Gastrocnemius medialis (tissue), 4 donors: ENCODE measurements around the gene MALAT1. TPM values are rescaled to one million over a fixed set of nuclear protein-coding genes. Genes with fewer than 3 reads are reported as not detected.

Experiments
- ATAC-seq, 2 donors: fragments of 150-250 bp; one replicate each; pipeline ENCODE4 v1.9.1; 2016
- DNase-seq, 2 donors: peaks; one replicate each; pipeline ENCODE4 v3.0.0-alpha.2; 2019
- H3K27ac ChIP-seq, 4 donors: fragments of 200-600 bp; sonication (generic); 1 replicate in 1 of 4; 2 replicates in 3 of 4; pipeline ENCODE4 v1.5.1; 2016 to 2018; ENCODE audit warnings: mild to moderate bottlenecking in 2 of 4, moderate library complexity in 1 of 4
- H3K27me3 ChIP-seq, 3 donors: fragments of 200-600 bp; sonication (generic) in 2 of 3; 1 replicate in 1 of 3; 2 replicates in 2 of 3; pipeline versions ENCODE4 v1.5.1 to v1.6.0; 2016 to 2019; ENCODE audit warnings: mild to moderate bottlenecking in 1 of 3, moderate library complexity in 1 of 3
- H3K36me3 ChIP-seq, 2 donors: fragments of 200-600 bp; sonication (generic) in 1 of 2; one replicate each; pipeline ENCODE4 v1.5.1; 2017 to 2018
- H3K4me1 ChIP-seq, 2 donors: fragments of 200-600 bp; sonication (generic) in 1 of 2; one replicate each; pipeline ENCODE4 v1.5.1; 2016 to 2017; ENCODE audit warnings: mild to moderate bottlenecking in 2 of 2
- H3K4me3 ChIP-seq, 4 donors: fragments of 200-600 bp; sonication (generic) in 3 of 4; 1 replicate in 1 of 4; 2 replicates in 3 of 4; pipeline ENCODE4 v1.5.1; 2016 to 2019; ENCODE audit warnings: mild to moderate bottlenecking in 2 of 4
- H3K9me3 ChIP-seq, 3 donors: fragments of 200-600 bp; sonication (generic) in 2 of 3; 1 replicate in 1 of 3; 2 replicates in 2 of 3; pipeline ENCODE4 v1.5.1; 2016 to 2019
- POLR2A ChIP-seq, 2 donors: fragments of 450-650 bp; IDR thresholded peaks; one replicate each; pipeline ENCODE4 v1.6.1; 2017; ENCODE audit warnings: antibody characterized with exemption in 2 of 2, mild to moderate bottlenecking in 2 of 2, moderate library complexity in 2 of 2
- in situ Hi-C, 4 donors: fragments of 200-750 bp; cut with MboI; loops; one replicate each; pipeline versions ENCODE4 v1.15.0 to v1.8.0; 2017; ENCODE audit warnings: low sequenced_read_pairs in 4 of 4
- intact Hi-C: fragments of 100-400 bp; cut with DNase I; formaldehyde crosslinking; loops from one replicate; pipeline ENCODE4 v1.15.1; 2023; ENCODE audit warnings: low total_unique reads
- total RNA-seq, 4 donors: library from RNA; depleted of rRNA; stranded (reverse); fragments of >200 nt; gene quantifications; one replicate each; pipeline versions ENCODE4 v1.1.0 to v1.2.3, GENCODE V29; 2016
- TF ChIP-seq, protein P1 (sequence below), 5 experiments: fragments of 450-650 bp in 3 of 5; fragments of 200-600 bp in 2 of 5; sonication (generic) in 2 of 5; IDR thresholded peaks in 4 of 5; conservative IDR thresholded peaks in 1 of 5; 1 replicate in 4 of 5; 2 replicates in 1 of 5; pipeline ENCODE4 v1.5.1; 2016 to 2019; ENCODE audit warnings: antibody characterized with exemption in 5 of 5, mild to moderate bottlenecking in 3 of 5, moderate library complexity in 3 of 5

The MALAT1 gene
- total RNA-seq, 4 donors from 2014 or later, result 874 to 6,745 (median 1,938) TPM

DNA sequence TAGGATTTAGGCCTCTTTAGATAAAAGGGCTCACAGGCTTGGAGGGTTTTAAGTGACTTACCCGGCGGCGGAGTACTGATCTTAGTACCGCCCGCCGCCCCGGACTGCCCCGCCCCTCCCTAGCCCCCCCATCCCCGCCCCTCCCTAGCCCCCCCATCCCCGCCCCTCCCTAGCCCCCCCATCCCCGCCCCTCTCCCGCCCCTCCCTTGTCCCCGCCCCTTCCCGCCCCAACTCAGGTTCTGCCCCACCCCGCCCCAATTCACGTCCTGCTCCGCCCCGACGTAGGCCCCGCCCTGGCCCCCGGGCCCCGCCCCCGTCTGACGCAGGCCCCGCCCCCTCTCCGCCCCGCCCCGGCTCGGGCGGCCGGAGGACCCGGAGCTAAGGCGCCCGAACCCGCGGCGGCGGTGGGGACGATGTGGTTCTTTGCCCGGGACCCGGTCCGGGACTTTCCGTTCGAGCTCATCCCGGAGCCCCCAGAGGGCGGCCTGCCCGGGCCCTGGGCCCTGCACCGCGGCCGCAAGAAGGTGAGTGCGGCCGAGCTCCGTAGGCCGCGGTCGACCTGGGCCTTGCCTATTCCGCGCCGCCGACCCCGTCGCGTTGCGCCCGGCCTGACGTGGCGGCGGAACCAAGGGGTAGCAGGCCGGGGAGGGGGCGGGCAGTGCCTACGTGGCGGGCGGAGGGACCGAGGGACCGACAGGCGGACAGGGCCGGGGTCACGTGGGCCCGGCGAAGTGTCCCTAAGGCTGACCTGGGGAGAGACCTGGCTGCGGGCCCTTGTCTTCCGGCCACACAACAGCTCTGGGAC lies 26.1 kb downstream of the MALAT1 start, which contains the start of gene SCYL1:
SCYL1 (plus strand) TSS at position 343 of the 805 bp plus-strand sequence; CDS start at position 414, 71 bp downstream.
- Histone ChIP-seq H3K27ac (peak within 1 kb of the TSS; percentile 94 to 98 (median 97)), H3K9me3 (no peaks in the 10 kb centered on the region), H3K4me1 (peaks cover 14 to 18% of the 10 kb centered on the region in 2 donors), H3K36me3 (peaks cover 0 to 35% of the 10 kb centered on the region in 2 donors), H3K4me3 (peak within 1 kb of the TSS; percentile 81 to 99 (median 94)), H3K27me3 (no peaks in the 10 kb centered on the region)
- TF ChIP-seq, protein P1, sequence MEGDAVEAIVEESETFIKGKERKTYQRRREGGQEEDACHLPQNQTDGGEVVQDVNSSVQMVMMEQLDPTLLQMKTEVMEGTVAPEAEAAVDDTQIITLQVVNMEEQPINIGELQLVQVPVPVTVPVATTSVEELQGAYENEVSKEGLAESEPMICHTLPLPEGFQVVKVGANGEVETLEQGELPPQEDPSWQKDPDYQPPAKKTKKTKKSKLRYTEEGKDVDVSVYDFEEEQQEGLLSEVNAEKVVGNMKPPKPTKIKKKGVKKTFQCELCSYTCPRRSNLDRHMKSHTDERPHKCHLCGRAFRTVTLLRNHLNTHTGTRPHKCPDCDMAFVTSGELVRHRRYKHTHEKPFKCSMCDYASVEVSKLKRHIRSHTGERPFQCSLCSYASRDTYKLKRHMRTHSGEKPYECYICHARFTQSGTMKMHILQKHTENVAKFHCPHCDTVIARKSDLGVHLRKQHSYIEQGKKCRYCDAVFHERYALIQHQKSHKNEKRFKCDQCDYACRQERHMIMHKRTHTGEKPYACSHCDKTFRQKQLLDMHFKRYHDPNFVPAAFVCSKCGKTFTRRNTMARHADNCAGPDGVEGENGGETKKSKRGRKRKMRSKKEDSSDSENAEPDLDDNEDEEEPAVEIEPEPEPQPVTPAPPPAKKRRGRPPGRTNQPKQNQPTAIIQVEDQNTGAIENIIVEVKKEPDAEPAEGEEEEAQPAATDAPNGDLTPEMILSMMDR (IDR thresholded peaks at IDR 0.05 in 4 of 5, conservative IDR thresholded peaks at IDR 0.05 in 1 of 5), result no peak
- peak; percentile 71 to 78 for TF ChIP-seq POLR2A (IDR thresholded peaks at IDR 0.05)
- intact Hi-C loops, result no loop called here
- in situ Hi-C loops, result no loop called here
- ATAC-seq (peak; percentile 84 to 90), DNase-seq (peak; percentile 65 to 72)

DNA sequence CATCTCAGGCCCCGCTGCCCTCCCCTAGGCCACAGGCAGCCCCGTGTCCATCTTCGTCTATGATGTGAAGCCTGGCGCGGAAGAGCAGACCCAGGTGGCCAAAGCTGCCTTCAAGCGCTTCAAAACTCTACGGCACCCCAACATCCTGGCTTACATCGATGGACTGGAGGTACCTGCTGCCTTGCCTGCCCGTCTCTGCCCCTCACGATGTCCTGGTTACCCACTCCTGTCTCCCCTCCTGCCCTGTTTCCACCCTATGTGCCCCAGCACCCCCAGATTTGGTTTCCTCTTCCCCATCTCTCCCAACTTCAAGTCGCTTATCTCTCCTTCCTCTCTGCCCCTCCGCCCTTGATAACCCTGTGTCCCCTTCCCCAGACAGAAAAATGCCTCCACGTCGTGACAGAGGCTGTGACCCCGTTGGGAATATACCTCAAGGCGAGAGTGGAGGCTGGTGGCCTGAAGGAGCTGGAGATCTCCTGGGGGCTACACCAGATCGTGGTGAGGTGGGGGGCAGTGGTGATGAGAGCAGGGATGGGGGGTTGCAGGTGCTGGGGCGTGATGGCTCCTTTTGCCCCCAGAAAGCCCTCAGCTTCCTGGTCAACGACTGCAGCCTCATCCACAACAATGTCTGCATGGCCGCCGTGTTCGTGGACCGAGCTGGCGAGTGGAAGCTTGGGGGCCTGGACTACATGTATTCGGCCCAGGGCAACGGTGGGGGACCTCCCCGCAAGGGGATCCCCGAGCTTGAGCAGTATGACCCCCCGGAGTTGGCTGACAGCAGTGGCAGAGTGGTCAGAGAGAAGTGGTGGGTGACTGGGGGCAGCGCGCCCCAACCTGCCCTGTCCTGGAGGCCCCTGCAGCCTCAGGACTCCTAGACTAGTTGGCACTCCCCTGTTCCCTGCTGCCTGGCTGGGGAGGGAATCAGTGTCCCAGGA lies 27.0 kb downstream of the MALAT1 start:
- Histone ChIP-seq H3K36me3 (peaks cover 0 to 44% of the 10 kb centered on the region in 2 donors), H3K4me1 (peaks cover 14 to 18% of the 10 kb centered on the region in 2 donors), H3K4me3 (peak overlapping the region; percentile 81 to 99 (median 94)), H3K27ac (peak overlapping the region; percentile 94 to 98 (median 97)), H3K27me3 (no peaks in the 10 kb centered on the region), H3K9me3 (no peaks in the 10 kb centered on the region)
- in situ Hi-C loops, result no loop called here
- no peak for DNase-seq
- intact Hi-C loops, result no loop called here
- TF ChIP-seq POLR2A (IDR thresholded peaks at IDR 0.05), result no peak
- TF ChIP-seq, protein P1 (IDR thresholded peaks at IDR 0.05 in 4 of 5, conservative IDR thresholded peaks at IDR 0.05 in 1 of 5), result no peak
- no peak for ATAC-seq

DNA sequence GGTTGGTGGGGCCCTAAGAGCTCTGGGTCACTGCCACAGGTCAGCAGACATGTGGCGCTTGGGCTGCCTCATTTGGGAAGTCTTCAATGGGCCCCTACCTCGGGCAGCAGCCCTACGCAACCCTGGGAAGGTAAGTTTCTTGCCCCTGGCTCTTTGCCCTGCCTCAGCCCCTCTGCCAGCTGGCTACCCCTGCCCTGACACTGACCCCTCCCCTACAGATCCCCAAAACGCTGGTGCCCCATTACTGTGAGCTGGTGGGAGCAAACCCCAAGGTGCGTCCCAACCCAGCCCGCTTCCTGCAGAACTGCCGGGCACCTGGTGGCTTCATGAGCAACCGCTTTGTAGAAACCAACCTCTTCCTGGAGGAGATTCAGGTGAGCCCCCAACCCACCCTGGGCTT lies 27.9 kb downstream of the MALAT1 start:
- intact Hi-C loops (no loop called here), in situ Hi-C loops (no loop called here)
- H3K4me3 ChIP-seq, result no peak overlapping the region
- peaks cover 0 to 53% of the 10 kb centered on the region in 2 donors for H3K36me3 ChIP-seq
- no peaks in the 10 kb centered on the region for H3K27me3 ChIP-seq
- no peak overlapping the region for H3K27ac ChIP-seq
- H3K4me1 ChIP-seq, result peaks cover 14 to 18% of the 10 kb centered on the region in 2 donors
- ATAC-seq, result no peak
- TF ChIP-seq, protein P1 (IDR thresholded peaks at IDR 0.05 in 4 of 5, conservative IDR thresholded peaks at IDR 0.05 in 1 of 5), result no peak
- TF ChIP-seq POLR2A (IDR thresholded peaks at IDR 0.05), result no peak
- no peaks in the 10 kb centered on the region for H3K9me3 ChIP-seq
- DNase-seq, result no peak

DNA sequence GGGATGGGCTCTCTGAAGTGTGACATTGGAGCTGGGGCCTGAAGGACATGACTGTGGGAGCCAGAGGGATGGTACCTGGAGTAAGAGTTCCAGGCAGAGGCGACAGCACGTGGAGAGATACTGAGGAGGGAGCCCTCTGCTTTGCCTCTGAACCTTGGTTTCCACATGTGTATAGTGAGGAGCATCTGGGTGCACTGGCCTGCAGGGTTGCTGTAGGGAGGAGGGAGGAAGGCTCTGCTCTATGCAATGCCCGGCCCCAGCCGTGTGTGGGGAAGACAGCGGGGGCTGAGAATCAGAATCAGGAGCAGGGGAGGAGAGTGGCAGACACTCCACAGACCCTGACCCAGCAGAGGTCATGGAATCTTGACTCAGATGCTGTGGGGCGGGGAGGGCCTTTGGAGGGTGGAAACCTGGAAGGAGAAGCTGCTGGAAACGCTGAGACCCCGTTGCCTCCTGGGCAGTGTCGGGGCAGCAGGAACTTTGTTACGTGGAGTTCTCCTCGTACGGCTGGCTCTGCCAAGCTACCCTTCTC lies 30.0 kb downstream of the MALAT1 start:
- in situ Hi-C loops (no loop called here), intact Hi-C loops (no loop called here)
- Histone ChIP-seq H3K4me1 (peaks cover 14 to 18% of the 10 kb centered on the region in 2 donors), H3K27ac (no peak overlapping the region), H3K27me3 (no peaks in the 10 kb centered on the region), H3K4me3 (no peak overlapping the region), H3K9me3 (no peaks in the 10 kb centered on the region), H3K36me3 (peaks cover 0 to 73% of the 10 kb centered on the region in 2 donors)
- DNase-seq, result no peak
- no peak for ATAC-seq
- no peak for TF ChIP-seq POLR2A (IDR thresholded peaks at IDR 0.05)
- TF ChIP-seq, protein P1 (IDR thresholded peaks at IDR 0.05 in 4 of 5, conservative IDR thresholded peaks at IDR 0.05 in 1 of 5), result no peak
